ENCODE results near the gene SAMHD1. TPM values are rescaled to one million over a fixed set of nuclear protein-coding genes. Genes with fewer than 3 reads are reported as not detected.
A peak's percentile ranks its signal among the peaks of the same experiment; 100 is the strongest.

The SAMHD1 gene
- total RNA-seq, 1 experiment from 2014 or later = 63.0 TPM

DNA sequence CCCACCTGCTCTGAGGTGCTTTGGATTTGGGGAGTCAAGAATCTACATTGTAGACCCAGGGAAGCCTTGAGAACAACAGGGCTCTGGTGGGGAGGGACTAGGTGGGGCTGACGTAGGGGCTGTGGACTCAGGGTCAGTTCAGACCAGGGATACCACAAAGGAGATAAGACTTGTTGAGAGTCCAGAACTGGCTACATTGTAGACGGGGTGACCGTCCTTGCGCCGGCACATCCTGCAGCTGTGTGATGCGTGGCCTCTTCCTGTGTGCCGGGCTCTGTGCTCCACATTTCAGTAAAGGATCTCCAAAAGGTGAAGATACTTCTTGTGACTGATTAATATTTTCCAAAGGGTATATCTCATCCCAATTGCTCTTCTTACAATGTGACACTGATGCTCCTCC lies 85.3 kb downstream of the SAMHD1 start:
- no peaks in the 10 kb centered on the region for H3K27me3 Mint-ChIP-seq (ENCODE audit: insufficient read depth, unreplicated experiment)
- no peaks in the 10 kb centered on the region for H3K27me3 ChIP-seq (replicated peaks; ENCODE audit: control insufficient read depth, insufficient read depth, low read length)
- H3K4me1 ChIP-seq = peaks cover 16% of the 10 kb centered on the region
- H3K9me3 ChIP-seq = no peaks in the 10 kb centered on the region
- H3K36me3 Mint-ChIP-seq (ENCODE audit: insufficient read depth, unreplicated experiment) = peaks cover 7% of the 10 kb centered on the region
- no peak for DNase-seq
- H3K4me3 ChIP-seq (ENCODE audit: low read depth, low read length) = no peak overlapping the region
- H3K27ac Mint-ChIP-seq (ENCODE audit: unreplicated experiment) = no peak overlapping the region
- no TSS peak for BruUV-seq (replicated peaks)
- ChIA-PET CTCF (interaction anchor here (1.1 kb wide), 1 partner anchor 92 kb away, joined by 4 read pairs; the partner anchor contains the start of gene DSN1), POLR2A (no interaction called here)
- H3K4me1 Mint-ChIP-seq (ENCODE audit: low read depth, unreplicated experiment) = peaks cover 7% of the 10 kb centered on the region
- no peaks in the 10 kb centered on the region for H3K36me3 ChIP-seq (ENCODE audit: control insufficient read depth, insufficient read depth, low read length)
- no peaks in the 10 kb centered on the region for H3K9me3 Mint-ChIP-seq (ENCODE audit: unreplicated experiment)
- TF ChIP-seq, protein P1, sequence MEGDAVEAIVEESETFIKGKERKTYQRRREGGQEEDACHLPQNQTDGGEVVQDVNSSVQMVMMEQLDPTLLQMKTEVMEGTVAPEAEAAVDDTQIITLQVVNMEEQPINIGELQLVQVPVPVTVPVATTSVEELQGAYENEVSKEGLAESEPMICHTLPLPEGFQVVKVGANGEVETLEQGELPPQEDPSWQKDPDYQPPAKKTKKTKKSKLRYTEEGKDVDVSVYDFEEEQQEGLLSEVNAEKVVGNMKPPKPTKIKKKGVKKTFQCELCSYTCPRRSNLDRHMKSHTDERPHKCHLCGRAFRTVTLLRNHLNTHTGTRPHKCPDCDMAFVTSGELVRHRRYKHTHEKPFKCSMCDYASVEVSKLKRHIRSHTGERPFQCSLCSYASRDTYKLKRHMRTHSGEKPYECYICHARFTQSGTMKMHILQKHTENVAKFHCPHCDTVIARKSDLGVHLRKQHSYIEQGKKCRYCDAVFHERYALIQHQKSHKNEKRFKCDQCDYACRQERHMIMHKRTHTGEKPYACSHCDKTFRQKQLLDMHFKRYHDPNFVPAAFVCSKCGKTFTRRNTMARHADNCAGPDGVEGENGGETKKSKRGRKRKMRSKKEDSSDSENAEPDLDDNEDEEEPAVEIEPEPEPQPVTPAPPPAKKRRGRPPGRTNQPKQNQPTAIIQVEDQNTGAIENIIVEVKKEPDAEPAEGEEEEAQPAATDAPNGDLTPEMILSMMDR (IDR thresholded peaks at IDR 0.05; ENCODE audit: insufficient read depth in 1 of 2, low read depth in 1 of 2, low read length in 1 of 2, severe bottlenecking in 1 of 2, unreplicated experiment in 1 of 2) = no peak
- intact Hi-C loops (cut with micrococcal nuclease; ENCODE audit: unreplicated experiment) = no loop called here
- no peak overlapping the region for H3K4me3 Mint-ChIP-seq (ENCODE audit: unreplicated experiment)

DNA sequence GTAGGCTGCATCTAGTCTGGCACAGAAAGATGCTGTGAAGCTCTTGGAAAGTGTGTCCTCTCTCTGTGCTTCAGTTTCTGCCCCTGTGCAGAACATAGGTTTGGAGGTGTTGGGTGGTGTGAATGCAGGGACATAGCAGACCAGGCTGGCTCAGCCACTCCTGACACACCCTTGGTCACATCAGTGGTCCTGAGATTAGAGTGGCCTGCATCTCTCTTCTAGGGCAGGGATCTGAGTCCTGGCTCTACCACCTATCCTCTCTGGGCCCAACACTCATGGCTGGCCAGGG lies 85.7 kb downstream of the SAMHD1 start:
- Histone ChIP-seq H3K4me1 (peaks cover 16% of the 10 kb centered on the region), H3K36me3 (ENCODE audit: control insufficient read depth, insufficient read depth, low read length) (peaks cover 2% of the 10 kb centered on the region; the same call in 1 of the 2 replicates), H3K4me3 (ENCODE audit: low read depth, low read length) (no peak overlapping the region), H3K27me3 (replicated peaks; ENCODE audit: control insufficient read depth, insufficient read depth, low read length) (no peaks in the 10 kb centered on the region), H3K9me3 (no peaks in the 10 kb centered on the region)
- Mint-ChIP-seq H3K4me1 (ENCODE audit: low read depth, unreplicated experiment) (peaks cover 7% of the 10 kb centered on the region), H3K36me3 (ENCODE audit: insufficient read depth, unreplicated experiment) (peaks cover 7% of the 10 kb centered on the region), H3K27me3 (ENCODE audit: insufficient read depth, unreplicated experiment) (no peaks in the 10 kb centered on the region), H3K4me3 (ENCODE audit: unreplicated experiment) (peak overlapping the region; percentile 2), H3K9me3 (ENCODE audit: unreplicated experiment) (no peaks in the 10 kb centered on the region), H3K27ac (ENCODE audit: unreplicated experiment) (no peak overlapping the region)
- no peak for DNase-seq
- CTCF ChIA-PET = interaction anchor here (0.9 kb wide), 1 partner anchor 73 kb away, joined by 4 read pairs; no protein-coding TSS in a partner anchor
- no TSS peak for BruUV-seq (replicated peaks)
- POLR2A ChIA-PET = no interaction called here
- TF ChIP-seq, protein P1 (IDR thresholded peaks at IDR 0.05; ENCODE audit: insufficient read depth in 1 of 2, low read depth in 1 of 2, low read length in 1 of 2, severe bottlenecking in 1 of 2, unreplicated experiment in 1 of 2) = no peak
- intact Hi-C loops (cut with micrococcal nuclease; ENCODE audit: unreplicated experiment) = no loop called here

DNA sequence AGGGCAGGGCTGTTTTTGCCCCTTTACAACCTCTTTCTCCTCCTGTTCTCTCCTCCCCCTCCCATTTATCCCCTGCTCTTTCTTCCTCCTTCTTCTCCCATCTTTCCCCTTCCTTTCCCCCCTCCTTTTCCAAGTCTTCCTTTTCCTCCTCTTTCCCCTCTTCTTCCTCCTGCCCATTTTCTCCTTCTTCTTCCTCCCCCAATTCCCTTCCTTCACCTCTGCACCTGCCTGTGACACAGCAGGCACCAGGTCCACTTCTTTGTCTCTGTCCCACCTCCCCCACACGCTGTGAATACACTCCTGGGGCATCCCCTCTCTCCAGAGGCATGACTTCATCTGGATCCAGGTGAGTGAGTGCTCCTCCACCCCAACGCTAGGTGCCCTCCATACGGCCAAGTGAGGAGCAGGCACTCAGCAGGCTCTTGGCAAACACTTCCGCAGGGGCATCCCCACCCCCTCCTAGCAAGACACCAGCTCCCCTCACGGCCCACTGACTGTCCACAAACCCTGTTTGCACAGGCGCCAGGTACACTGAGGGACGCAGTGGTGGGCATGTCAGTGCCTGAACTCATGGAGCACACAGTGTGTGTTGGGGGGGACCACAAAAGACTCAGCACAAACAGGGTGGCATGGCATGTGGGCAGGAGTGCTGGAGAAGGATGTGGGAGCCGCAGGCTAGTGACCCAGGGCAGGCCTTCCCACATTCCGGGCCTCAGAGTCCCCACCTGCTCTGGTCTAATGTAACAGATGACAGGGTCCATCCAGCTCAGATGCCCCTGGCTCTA lies 86.2 kb downstream of the SAMHD1 start:
- H3K4me1 ChIP-seq = peaks cover 16% of the 10 kb centered on the region
- TF ChIP-seq, protein P1 (IDR thresholded peaks at IDR 0.05; ENCODE audit: insufficient read depth in 1 of 2, low read depth in 1 of 2, low read length in 1 of 2, severe bottlenecking in 1 of 2, unreplicated experiment in 1 of 2) = no peak
- H3K9me3 ChIP-seq = no peaks in the 10 kb centered on the region
- no peaks in the 10 kb centered on the region for H3K27me3 Mint-ChIP-seq (ENCODE audit: insufficient read depth, unreplicated experiment)
- peak overlapping the region; percentile 35 for H3K27ac Mint-ChIP-seq (ENCODE audit: unreplicated experiment)
- H3K4me1 Mint-ChIP-seq (ENCODE audit: low read depth, unreplicated experiment) = peaks cover 10% of the 10 kb centered on the region
- ChIA-PET POLR2A (no interaction called here), CTCF (interaction anchor here (0.9 kb wide), 1 partner anchor 73 kb away, joined by 4 read pairs; no protein-coding TSS in a partner anchor)
- H3K9me3 Mint-ChIP-seq (ENCODE audit: unreplicated experiment) = no peaks in the 10 kb centered on the region
- no peak for DNase-seq
- H3K36me3 ChIP-seq (ENCODE audit: control insufficient read depth, insufficient read depth, low read length) = peaks cover 2% of the 10 kb centered on the region; the same call in 1 of the 2 replicates
- intact Hi-C loops (cut with micrococcal nuclease; ENCODE audit: unreplicated experiment) = no loop called here
- peaks cover 7% of the 10 kb centered on the region for H3K36me3 Mint-ChIP-seq (ENCODE audit: insufficient read depth, unreplicated experiment)
- H3K4me3 ChIP-seq (ENCODE audit: low read depth, low read length) = no peak overlapping the region
- BruUV-seq (replicated peaks) = no TSS peak
- H3K27me3 ChIP-seq (replicated peaks; ENCODE audit: control insufficient read depth, insufficient read depth, low read length) = no peaks in the 10 kb centered on the region
- peak overlapping the region; percentile 64 for H3K4me3 Mint-ChIP-seq (ENCODE audit: unreplicated experiment)

All from Caco-2 (cell line).